Fibroblast of the aortic adventitia (primary cell): Measurements from ENCODE around the gene CD247. TPM values are rescaled to one million over a fixed set of nuclear protein-coding genes. Genes with fewer than 3 reads are reported as not detected.

ENCODE experiments used
- DNase-seq: peaks from one replicate; pipeline ENCODE4 v3.0.0-alpha.2; 2010; ENCODE audit warnings: low read depth
- H3K4me3 ChIP-seq: 2 replicates; pipeline ENCODE4 v1.5.1; 2011; ENCODE audit warnings: low read depth, mild to moderate bottlenecking, control low read depth, low read length, moderate library complexity
- total RNA-seq: library from RNA; depleted of rRNA; stranded (reverse); fragments of >200 nt; gene quantifications from 2 replicates; pipeline ENCODE4 v1.2.3, GENCODE V29; 2012; ENCODE audit warnings: low replicate concordance
- TF ChIP-seq, protein P1 (sequence below): IDR thresholded peaks from 2 replicates; pipeline ENCODE4 v1.5.1; 2011; ENCODE audit warnings: mild to moderate bottlenecking, low read length, control low read depth, inconsistent platforms; ENCODE audit not compliant: insufficient read depth

CD247 gene
- total RNA-seq, 1 donor = 0.18 TPM

- TF ChIP-seq, protein P1, sequence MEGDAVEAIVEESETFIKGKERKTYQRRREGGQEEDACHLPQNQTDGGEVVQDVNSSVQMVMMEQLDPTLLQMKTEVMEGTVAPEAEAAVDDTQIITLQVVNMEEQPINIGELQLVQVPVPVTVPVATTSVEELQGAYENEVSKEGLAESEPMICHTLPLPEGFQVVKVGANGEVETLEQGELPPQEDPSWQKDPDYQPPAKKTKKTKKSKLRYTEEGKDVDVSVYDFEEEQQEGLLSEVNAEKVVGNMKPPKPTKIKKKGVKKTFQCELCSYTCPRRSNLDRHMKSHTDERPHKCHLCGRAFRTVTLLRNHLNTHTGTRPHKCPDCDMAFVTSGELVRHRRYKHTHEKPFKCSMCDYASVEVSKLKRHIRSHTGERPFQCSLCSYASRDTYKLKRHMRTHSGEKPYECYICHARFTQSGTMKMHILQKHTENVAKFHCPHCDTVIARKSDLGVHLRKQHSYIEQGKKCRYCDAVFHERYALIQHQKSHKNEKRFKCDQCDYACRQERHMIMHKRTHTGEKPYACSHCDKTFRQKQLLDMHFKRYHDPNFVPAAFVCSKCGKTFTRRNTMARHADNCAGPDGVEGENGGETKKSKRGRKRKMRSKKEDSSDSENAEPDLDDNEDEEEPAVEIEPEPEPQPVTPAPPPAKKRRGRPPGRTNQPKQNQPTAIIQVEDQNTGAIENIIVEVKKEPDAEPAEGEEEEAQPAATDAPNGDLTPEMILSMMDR = no peak
- no peak overlapping the region for H3K4me3 ChIP-seq
- DNase-seq = no peak
Observed at GRCh38 chr1:167434306-167434705, 84.0 kb downstream of the CD247 start.

- TF ChIP-seq, protein P1 = no peak
- DNase-seq = no peak
- no peak overlapping the region for H3K4me3 ChIP-seq
Observed at GRCh38 chr1:167433884-167434283, 84.4 kb downstream of the CD247 start.

GRCh38 chr1:167432780-167433179, 85.5 kb downstream of the CD247 start:
- no peak for DNase-seq
- TF ChIP-seq, protein P1 = no peak
- H3K4me3 ChIP-seq = no peak overlapping the region

- TF ChIP-seq, protein P1 = no peak
- H3K4me3 ChIP-seq = no peak overlapping the region
- DNase-seq = no peak
Observed at GRCh38 chr1:167431909-167432650, 86.2 kb downstream of the CD247 start.

GRCh38 chr1:167431261-167431908, 86.9 kb downstream of the CD247 start:
- DNase-seq = no peak
- H3K4me3 ChIP-seq = no peak overlapping the region
- TF ChIP-seq, protein P1 = no peak

GRCh38 chr1:167430849-167431242, 87.5 kb downstream of the CD247 start:
- H3K4me3 ChIP-seq = no peak overlapping the region
- TF ChIP-seq, protein P1 = no peak
- no peak for DNase-seq
